IPS DF 4.7 (cell line): ENCODE results near the gene TLL1.

Source experiments
- DNase-seq: peaks from one replicate; pipeline ENCODE4 v3.0.0-alpha.2; 2013; ENCODE audit warnings: low spot score; ENCODE audit errors: extremely low read depth

TLL1 gene

GRCh38 chr4:166049036-166049435 lies 176.0 kb downstream of the TLL1 start:
- no peak for DNase-seq

DNA sequence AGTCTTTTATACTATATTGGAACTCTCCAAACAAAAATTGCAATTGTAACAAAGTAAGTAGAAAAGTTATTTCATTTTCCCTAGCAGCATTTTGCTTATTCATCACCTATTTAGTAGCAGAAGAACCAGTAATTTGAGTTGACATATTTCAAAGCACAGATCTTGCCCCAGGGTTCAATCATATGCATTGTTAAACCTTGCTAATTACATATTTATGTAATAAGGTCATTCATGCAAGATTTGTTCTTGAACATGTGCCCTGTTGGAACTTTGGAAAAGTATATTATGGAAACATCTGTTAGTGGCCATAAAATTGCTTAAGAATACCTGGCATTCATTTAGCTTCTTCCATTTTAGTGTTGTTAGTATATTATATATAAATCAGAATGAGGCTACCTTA lies 191.7 kb downstream of the TLL1 start:
- DNase-seq, result no peak

DNA sequence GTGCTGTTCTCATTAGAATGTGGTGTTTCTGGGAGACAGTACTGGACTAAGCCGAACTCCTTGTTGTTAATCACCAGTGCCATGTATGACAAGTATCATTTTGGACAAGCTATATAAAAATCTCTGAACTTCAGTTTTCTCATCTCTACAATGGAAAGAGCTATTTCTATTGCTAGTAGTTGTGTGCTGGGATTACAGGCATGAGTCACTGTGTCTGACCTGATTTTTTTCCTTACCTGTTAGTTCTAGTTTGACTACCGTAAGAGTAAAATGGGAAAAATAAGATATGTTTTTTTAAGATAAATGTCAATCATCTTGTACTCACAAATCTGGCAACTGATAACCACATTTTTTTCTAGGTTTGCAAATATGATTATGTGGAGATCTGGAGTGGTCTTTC lies 192.3 kb downstream of the TLL1 start:
- DNase-seq, result no peak

DNA sequence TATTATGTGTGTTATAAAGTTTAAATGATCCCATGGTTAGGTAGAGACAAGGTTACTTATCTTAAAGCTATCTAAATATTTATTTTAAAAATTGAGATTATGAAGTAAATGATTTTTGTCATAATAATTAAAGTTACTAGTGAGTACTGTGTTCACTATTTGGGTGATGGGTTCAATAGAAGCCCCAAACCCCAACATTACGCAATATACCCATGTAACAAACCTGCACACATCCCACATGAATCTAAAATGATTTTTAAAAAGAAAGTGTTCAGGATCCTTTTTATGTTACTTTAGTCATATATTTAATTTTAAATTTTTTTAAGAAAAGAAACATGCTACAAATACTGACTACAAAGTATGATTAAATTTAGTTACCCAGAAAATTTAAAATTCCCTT lies 193.9 kb downstream of the TLL1 start:
- DNase-seq, result no peak

DNA sequence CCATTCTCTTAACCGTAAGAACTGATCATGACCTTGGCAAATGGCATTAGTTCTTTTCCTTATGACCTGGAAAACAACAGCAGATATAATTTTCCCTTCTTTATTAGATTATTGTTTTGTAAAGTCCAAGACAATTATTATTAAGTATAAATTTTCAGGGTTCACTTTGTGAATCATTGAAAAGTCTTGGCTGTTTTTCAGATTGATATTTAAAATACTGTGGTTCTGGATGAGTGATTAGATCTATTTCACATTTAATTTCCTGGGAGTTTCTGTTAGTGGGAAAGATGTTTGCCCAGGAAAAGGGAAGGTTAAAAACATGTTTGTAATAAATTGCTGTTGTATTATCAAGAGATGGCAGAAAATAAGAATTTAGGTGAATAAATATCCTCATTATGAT lies 194.9 kb downstream of the TLL1 start:
- DNase-seq, result no peak

GRCh38 chr4:166073783-166074182 lies 200.7 kb downstream of the TLL1 start:
- DNase-seq, result no peak

- no peak for DNase-seq
Observed at GRCh38 chr4:166075599-166075998, 202.6 kb downstream of the TLL1 start.

GRCh38 chr4:166077782-166078181 lies 204.7 kb downstream of the TLL1 start:
- no peak for DNase-seq

DNA sequence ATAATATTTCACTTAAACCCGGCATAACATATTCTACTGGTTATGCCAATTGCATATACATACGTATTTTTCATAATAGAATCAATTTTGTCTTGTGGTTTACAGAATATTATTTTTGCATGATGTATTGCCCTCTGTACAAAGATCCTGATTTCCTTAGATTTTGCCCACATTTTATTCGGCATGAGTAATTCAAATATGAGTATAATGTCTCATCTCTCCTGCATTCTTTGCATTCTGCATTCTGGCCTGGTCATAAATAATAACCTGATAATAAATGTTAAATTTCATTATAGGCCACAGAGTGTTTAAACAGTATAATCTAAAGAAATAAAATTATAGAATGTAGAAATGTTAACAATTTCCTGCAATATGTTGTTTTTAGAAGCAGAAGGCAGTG lies 205.3 kb downstream of the TLL1 start:
- no peak for DNase-seq

DNA sequence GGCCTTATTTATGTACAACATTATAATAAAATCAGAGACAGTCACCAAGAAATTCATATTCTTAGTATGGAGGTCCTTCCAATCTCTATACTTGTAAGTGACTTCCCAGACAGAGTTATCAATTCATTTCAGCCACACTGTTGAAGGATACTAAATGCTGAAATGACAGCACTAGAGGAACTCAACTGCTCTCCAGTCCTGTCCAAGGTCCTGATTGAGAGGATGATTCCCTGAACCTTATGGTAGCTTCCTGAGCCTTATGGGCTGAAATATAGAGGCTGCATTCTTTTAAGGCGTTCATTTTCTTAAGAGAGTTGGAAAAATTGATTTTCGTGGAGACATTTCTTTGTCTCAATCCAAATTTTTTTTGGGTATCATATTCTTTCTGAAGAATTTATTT lies 205.9 kb downstream of the TLL1 start:
- DNase-seq, result no peak

DNA sequence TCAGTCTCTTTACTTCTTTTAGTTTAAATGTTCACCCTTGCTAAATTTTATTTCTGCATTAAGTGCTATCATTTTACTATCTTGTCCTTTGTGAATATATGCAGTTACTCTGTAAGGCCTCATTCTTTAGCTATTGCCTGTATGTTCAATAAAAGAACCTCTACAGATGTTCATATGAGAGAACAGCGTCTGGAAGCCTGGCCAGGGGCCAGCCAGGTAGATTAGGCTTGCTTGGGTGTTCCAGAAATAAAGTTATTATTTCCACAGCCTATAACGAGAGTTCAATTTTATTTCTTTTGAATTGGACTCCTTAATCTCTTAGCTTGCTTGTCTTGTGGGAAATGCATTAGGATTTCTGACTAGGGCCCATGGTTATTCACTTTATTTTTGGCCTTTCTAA lies 214.5 kb downstream of the TLL1 start:
- no peak for DNase-seq

GRCh38 chr4:166088576-166088975 lies 215.5 kb downstream of the TLL1 start:
- DNase-seq, result no peak

- no peak for DNase-seq
Observed at GRCh38 chr4:166091146-166091545, 218.1 kb downstream of the TLL1 start.

- no peak for DNase-seq
Observed at GRCh38 chr4:166091912-166092510, 219.0 kb downstream of the TLL1 start.

GRCh38 chr4:166092797-166093290 lies 219.8 kb downstream of the TLL1 start:
- DNase-seq, result no peak

DNA sequence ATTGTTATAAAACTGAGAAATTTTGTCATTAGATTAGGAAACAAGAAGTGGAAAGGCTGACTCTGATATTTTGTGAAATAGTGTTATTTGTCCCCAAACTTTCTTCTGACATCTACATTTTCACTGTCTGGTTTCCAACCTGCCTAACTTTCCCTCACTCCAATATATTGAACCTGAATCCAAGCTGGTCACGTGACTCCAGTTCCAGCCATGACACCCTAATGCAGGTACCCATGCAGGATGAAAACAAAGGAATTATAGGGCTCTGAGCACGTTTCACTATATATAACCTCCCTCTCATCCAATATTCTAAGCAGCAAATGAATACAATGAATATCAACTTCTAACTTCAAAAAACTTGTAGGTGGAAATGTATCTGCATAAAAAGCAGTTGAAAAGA lies 231.6 kb downstream of the TLL1 start:
- no peak for DNase-seq

DNA sequence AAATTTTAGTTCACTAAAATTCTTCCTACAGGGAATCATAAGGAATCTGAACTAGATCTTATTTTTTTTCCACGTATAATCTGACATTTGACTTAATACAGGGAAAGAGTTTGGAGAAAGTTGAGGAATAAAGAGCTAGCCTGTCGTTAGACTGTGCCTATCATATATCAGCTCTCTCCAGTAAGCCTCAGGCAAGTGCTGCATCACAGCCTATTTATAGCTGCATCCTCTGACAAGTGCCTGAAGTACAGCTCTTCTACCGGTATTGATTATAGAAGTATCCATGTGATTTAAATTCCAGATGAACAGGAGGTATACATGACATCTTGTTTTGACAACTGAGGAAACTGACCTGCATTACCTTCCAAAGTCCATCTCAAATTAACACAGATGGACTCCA lies 248.9 kb downstream of the TLL1 start:
- DNase-seq, result no peak

- DNase-seq, result no peak
Observed at GRCh38 chr4:166123546-166123945, 250.5 kb downstream of the TLL1 start.

DNA sequence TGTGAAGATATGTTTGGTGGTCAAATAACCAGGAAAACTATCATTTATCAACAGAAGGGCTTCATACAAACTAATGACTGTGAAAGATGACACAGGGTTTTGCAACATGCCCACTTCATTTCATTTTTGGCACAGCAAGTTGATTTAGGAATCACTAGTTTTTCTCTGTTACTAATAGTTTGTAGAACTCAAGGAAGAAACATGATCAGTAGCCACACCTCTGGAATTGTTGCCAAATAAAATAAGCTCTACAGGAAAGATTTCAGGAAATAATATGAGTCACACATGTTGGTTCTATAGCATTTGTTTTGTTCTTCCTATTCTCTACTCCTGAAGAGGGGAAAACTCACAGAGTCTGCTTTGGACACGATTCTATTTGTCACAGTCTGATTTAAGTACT lies 255.4 kb downstream of the TLL1 start:
- DNase-seq, result no peak

- DNase-seq, result no peak
Observed at GRCh38 chr4:166134285-166134684, 261.2 kb downstream of the TLL1 start.

GRCh38 chr4:166140951-166141350 lies 267.9 kb downstream of the TLL1 start:
- no peak for DNase-seq

GRCh38 chr4:166143227-166143626 lies 270.2 kb downstream of the TLL1 start:
- DNase-seq, result no peak

DNA sequence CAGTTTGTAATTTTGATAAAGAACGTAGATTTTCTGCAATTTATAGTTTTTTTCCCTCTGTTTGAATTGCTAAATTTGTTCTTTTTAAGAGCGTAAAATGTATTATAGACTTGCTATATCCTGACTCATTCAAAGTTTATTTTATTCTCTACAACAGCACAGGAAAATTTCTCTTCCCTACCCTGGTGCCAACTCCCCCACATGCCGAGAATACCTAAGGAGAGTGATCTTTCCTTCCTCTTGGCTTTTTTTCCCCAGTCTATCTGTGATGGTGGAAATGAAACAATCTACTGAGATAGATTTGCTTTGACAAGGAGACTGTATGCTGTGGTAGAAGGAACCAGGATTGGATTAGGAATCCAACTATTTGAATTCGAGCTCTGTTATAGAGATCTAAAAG lies 271.6 kb downstream of the TLL1 start:
- DNase-seq, result no peak
